ENCODE measurements around the gene ZFAND6.
A peak's percentile ranks its signal among the peaks of the same experiment; 100 is the strongest.
"Not testable (repeated sequence)": the region's sequence is repeated elsewhere in the genome, so short reads cannot be mapped to it uniquely, and the experiment has no call there.

ZFAND6 gene

DNA sequence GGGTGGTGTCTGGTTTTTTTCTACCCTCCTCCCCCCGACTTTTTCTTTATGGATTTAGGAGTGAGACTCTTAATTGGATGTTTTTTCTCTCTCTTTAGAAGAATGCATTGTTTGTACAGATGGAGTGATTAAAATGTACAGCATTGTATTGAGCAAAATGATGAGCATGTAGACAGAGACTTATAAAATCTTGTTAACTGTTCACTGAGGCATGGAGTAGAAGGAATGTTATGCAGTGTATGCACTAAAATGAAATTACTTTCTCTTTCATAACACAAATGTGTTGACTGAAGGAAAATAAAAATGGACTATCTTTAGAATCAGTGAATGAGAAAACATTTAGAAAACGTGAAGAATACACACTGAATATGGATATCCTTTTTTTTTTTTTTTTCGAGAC, 39.8 kb downstream of the ZFAND6 start:
- no peak for DNase-seq

DNA sequence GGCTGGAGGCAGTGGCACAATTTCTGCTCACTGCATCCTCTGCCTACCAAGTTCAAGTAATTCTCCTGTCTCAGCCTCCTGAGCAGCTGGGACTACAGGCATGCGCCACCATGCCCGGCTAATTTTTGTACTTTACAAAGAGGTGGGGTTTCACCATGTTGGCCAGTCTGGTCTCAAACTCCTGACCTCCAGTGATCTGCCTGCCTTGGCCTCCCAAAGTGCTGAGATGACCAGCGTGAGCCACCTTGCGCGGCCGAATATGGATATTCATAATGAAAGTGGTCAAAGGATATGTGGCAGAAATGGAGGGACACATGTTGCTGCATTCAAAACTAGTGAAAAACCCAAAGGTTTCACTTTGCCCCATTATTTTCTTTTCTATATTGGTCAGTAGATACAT, 40.2 kb downstream of the ZFAND6 start:
- not testable (repeated sequence) for DNase-seq

DNA sequence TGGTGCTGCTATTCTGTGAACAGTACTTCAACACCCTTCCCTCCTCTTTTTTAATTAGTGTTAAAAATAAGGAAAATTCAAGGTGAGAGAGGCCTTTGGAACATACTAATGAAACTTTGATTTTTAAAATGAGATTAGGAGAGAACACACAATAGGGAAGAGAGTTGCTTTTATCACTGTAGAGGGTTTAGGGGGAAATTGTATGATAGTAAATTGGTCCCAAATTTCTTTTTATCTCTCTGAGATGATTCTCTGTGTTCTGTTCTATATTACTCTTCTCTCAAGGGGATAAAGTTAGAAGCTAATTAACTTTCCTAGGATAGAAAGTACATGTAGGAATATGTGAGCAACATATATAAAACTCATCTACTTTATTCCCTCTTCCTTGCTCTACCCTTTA, 40.8 kb downstream of the ZFAND6 start:
- DNase-seq = no peak

DNA sequence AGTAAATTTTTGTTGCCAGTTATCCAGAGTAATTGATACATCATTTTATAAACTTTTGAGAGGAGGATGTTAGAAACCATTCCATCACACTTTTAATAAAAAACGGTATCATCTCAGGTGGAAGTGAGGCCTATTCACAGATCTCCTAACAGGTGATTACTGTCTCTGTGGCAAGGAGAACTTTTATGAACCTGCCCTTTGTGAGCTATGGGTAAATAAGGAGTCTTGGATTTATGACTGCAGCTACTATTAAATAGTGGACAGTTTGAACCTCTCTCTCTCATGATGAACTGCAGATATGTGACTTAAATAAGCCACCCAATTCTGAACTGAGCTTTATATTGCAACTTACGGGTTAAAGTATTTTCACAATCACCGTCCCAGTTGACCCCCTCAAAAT, 45.7 kb downstream of the ZFAND6 start:
- DNase-seq = no peak

DNA sequence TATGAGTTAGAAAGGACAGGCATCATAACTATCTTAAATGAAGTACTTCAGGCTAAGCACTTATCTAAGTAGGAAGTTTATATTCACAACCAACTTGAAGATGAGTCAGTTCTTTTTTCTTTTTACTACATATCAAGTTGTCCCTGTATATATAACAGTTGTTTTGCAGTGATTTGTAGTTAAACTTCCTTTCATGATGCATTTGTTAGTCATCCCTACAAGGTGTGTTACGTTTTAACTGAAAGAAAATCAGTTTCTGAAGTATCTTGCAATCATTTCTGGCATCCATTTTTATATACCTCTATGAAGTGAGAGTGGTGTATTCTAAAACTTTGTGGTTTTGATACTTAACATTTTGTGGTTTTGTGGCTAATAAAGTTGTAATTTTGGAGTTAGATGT, 46.1 kb downstream of the ZFAND6 start:
- DNase-seq = no peak

DNA sequence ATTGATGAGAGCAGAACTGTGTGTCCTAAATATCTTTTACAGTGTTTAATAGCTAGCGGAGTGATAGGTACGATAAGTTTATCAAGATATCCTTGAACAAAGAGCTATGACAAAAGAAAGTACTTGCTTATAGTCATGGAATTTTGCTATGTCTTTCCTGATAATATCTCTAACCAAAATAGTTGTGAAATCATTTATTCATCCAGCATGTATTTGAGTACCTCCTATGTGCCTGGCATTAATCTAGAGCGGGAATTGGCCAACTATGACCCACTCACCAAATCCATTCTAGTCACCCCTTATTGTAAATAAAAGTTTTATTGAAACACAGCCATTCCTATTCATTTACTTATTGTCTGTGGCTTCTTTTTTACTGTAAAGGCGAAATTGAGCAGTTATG, 46.6 kb downstream of the ZFAND6 start:
- no peak for DNase-seq

DNA sequence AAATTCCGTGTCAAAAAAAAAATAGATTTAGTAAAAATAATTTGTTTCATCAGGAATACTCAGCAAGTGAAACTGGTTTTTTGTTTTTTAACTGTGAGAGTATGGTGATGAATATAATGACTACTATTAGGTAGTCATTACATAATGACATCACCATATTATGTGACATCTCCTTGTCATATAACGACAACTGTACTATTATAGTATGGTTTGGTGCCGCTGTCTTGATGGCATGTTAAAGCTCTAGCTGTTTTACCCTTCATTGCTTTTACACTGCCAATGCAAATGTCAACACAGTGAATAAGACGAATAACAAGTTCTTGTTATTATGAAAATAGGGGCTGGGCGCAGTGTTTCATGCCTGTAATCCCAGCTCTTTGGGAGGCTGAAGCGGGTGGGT, 47.7 kb downstream of the ZFAND6 start:
- DNase-seq = peak in 1 of 2 experiments; percentile 10

DNA sequence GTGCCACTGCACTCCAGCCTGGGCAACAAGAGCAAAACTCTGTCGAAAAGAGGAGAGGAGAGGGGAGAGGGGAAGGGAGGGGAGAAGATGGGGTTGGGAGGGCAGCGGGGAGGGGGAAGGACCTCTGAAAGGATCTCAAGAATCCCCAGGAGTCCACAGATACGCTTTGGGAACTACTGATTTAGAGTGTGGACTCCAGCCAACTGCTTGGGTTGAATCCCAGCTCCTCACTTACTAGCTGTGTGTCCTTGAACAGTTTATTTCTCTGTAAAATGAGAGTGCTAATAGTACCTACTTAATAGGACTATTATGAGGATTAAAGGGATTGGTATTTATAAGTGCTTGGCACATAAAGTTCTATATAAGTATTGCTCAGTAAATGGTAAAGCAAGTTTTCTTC, 48.3 kb downstream of the ZFAND6 start:
- no peak for DNase-seq

DNA sequence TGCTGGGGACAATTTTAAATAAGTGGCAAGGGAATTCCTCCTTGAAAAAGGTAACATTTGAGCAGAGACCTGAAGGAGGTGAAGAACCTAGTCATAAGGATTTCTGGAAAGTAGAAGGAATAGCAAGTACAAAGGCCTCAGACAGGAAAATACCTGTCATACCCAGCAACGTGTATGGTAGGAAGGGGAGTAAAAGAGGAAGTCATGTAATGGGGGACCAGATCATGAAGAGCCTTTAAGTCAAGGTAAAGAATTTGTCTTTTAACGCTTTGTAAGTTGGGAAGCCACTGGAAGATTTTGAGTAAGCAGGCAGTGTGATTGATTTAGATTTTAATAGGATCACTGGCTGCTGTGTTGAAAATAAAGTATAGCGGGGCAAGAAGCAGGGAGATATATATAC, 49.9 kb downstream of the ZFAND6 start:
- no peak for DNase-seq

DNA sequence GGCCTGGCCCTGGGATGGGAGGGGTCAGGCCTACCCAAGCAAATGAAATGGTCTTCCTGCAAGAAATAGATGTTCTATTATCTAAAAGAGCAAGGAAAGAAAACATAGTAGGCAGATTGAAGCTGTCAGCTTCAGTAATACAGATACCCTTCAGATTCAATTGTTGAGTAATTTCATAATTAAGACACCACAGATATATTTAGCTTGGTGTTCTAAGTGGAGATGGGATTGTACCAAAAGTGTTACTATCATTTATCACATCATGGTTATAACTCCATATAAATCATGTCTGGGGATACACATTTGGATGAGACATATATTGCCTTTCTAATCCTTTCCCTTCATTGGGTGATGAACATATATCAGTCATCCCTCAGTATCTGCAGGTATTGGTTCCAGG, 51.4 kb downstream of the ZFAND6 start:
- DNase-seq = no peak

DNA sequence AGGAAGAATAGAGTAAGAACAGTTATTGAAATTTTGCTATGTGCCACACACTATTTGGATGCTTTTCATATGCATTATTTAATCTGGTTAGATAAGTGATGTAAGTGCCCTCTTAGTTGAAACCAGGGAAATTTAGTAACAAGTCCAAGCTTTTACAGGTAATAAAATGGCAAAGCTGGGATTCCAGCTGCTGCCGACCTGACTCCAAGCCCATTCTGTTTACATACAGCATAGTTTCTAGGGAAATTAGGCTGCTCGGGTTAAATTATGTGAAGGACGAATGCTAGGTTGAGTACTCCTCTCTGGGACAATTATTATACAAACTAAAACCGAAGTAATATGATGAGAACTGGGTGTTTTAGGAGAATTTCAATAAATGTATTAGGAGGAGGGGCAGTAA, 54.6 kb downstream of the ZFAND6 start:
- DNase-seq = peak; percentile 66 to 73

DNA sequence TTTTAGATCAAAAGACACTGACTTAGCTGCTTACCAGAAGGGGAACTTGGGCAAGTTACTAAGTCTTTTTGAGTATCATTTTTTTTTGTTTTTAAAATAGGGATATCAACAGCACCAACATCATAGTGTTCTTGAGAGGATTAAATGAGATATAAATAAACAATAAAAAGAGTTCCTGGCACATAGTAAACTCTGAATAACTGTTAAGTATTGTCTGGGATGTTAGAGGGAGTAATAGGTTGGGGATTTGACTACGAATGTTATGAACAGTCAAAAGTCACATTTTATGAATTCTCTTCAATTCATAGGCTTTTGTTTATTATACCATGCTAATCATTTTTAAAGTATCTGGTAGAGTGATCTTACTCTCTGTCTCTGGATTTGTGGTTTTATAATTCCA, 55.5 kb downstream of the ZFAND6 start:
- DNase-seq = no peak

DNA sequence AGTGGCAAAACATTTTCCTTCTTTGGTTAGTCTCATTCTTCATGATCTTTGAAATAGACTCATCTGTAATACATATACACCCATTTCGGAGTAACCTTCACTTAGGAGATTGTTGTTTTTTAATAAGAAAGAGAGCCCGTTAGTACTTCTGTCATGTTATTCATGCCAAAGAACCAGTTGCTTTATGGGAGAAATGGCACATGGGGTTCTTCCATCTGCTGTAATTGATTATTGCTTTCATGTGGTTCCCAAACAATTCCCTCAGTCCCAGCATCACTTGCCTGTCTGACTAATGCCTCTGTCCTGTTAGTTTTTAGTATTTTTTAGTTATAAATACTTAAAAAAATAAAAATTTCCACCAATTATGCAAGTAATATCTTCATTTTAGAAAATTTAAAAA, 59.5 kb downstream of the ZFAND6 start:
- DNase-seq = no peak

DNA sequence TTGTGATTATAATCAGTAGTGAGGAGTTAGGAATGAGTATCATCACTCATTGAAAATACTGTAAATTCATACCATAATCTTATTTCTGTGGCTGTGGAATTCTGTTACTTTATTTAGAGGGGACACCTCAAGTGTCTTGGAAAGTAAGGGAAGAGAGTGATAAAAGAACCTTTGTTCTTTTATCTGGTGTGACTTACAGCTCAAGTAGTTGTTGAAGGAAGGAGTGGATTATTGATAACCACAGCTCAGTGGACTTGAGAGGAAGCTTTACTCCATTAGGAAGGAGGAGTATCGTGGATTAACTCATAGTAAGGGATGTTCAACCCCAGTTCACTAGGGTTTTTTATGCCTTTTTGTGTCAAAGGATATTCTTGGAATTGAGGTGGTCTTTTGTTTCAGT, 61.2 kb downstream of the ZFAND6 start:
- no peak for DNase-seq

DNA sequence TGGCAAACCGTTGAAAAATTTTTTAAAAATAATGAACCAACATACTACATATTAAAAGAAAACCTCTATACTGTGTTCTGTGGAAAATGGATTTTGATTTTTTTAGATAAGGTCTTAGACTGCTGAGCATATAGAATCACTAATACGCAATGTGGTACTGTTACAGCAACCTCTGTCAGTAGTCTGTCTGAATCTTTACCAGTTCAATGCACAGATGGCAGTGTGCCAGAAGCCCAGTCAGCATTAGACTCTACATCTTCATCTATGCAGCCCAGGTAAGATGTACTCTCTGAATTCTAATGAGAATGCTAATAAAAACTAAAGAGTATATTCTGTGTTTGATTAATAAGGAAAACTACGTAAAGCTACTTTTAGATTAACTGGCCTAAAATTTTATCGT, 62.1 kb downstream of the ZFAND6 start:
- DNase-seq = no peak

DNA sequence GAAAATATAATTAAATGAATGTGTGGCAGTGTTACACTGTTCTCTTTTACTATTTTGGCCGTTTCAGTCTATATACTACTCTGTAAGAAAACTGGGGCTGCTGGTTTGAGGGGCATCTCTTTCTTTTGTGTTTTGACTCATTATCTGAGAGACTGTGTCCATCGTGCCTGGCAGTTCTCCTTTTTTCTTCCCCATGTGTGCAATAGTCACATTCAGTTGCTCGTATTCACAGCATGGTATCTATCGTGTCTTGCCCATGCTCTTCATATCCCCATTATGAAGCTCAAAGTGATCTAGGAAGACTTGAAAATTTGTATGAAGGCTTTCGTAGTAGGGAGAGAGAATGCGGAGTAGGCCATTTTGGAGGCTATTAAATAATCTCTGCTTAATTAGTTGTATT, 63.6 kb downstream of the ZFAND6 start:
- DNase-seq = no peak

DNA sequence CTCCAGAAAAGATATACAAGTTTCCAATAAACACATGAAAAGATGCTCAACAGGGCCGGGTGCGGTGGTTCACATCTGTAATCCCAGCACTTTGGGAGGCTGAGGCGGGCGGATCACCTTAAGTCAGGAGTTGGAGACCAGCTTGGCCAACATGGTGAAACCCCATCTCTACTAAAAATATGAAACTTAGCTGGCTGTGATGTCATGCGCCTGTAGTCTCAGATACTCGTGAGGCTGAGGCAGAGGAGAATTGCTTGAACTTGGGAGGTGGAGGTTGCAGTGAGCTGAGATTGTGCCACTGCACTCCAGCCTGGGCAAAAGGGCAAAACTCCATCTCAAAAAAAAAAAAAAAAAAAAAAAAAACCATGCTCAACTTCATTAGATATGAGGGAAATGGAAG, 67.8 kb downstream of the ZFAND6 start:
- not testable (repeated sequence) for DNase-seq

DNA sequence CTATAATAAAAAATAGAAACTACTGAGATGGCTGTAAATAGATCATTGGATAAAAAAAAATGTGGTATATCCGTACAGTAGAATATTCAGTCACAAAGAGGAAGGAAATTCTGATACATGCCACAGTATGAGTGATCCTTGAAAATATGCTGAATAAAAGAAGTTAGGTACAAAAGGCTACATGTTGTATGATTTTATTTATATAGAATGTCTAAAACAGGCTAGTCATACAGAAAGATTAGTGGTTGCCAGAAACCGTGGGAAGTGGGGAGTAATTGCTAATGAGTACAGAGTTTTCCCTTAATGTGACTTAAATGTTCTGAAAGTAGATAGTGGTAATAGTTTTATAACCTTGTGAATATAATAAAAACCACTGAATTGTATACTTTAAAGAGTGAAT, 68.4 kb downstream of the ZFAND6 start:
- DNase-seq = no peak

DNA sequence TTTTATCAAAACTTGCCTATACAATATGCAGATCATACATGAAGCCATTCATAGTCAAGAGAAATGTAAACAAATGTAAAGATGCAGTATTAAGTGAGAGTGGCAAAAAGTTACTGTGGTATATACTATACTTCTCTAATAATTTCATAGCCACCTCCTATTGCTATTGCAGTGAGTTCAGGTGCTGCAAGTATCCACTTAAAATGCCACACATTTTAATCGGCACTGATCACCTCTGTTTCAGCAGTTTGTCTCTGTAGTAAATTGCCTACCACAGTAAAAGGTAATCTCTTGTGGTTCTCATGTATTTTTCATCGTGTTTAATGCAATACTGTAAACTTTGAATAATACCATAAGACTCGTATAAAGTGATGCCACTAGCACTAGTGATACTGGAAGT, 72.9 kb downstream of the ZFAND6 start:
- no peak for DNase-seq

DNA sequence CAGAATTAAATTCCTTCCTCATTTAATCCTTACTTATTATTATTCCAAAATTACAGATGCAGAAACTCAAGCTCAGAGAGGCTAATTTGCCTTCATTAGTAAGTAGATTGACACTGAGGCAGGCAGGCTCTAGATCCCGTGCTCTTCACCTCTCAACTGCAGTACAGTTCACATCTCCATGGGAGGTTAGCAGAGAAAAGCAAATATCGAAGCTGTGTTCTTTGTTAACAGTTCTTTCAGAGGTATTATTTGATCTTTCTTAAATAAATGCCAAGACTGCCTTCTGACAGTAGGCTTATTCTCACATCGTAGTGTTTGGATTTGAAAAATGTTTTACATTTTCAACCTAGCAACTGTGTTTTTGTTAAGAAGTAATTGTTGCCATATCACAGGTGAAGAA, 77.4 kb downstream of the ZFAND6 start:
- DNase-seq = no peak

DNA sequence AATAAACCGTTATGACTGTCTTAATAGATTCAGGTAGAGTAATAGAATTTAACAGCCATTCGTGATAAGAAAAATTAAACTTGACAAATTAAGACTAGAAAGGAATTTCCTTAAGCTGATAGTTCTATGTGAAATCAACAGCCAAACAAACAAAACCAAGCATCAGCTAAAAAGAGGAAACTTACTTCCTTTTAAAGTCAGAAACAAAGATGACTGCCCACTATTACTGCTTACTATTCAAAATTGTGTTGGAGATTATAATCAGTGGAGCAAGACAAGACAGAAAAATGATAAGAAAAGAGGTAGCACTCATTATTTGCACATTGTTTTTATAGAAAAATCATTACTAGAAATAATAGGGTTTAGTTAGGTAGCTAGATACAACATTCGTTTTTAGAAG, 79.5 kb downstream of the ZFAND6 start:
- DNase-seq = no peak

DNA sequence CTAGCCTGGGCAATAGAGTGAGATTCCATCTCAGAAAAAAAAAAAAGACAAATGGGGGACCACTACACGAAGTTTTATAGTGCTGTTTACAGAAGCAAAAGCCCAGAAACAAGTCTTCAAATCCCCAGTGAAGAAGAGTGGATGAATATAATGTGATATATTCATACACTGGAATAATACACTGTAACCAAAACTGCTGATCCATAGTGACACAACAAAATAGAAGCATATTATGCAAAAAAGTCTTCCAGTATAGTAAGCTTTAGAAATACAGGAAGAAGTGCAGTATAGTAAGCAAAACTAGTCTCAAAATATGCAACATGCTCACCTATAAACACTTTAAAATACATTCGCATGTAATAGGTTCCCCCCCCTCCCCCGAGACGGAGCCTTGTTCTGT, 81.4 kb downstream of the ZFAND6 start:
- DNase-seq = no peak

DNA sequence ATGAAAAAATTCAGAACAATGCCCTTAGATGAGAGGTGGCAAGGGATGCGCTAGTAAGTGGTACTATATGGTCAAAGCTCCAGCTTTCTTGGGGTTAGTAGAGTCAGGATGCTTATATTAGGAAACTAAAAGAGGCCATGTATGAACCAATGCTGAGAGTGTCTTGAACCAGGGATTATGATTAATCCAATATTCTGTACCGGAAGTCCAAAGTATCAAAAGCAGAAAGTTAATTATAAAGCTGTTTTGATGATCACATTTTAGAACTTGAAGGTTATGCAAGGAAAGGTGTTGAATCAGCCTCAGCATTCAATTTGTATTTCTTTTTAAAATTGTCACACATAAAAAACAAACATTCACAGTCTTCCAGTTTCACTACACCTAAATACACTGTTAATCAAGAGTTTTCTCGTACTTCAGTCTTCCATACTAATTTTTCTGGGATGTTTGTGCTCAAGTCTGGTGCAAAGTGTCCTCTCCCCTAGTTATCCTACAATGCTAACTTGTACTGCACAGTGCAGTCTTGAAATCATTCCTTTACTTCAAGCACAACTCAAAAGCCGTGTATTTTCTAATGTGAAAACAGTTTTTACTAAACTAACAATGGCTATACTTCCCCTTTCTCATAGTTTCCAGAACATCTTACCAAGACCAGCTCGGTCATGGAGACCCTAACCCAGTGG, 82.6 kb downstream of the ZFAND6 start:
- DNase-seq = no peak

DNA sequence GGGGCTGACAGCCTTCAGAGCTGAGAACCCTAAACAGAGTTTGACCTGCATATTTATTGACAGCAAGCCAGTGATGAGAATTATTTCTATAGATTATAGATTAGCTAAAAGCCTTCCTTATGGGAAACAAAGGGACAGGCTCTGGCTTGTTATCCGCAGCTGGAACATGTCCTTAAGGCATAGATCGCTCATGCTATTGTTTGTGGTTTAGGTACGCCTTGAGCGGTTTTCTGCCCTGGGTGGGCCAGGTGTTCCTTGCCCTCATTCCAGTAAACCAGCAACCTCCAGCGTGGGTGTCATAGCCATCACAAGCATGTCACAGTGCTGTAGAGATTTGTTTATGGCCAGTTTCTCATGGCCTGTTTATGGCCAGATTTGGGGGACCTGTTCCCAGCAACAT, 83.2 kb downstream of the ZFAND6 start:
- no peak for DNase-seq

DNA sequence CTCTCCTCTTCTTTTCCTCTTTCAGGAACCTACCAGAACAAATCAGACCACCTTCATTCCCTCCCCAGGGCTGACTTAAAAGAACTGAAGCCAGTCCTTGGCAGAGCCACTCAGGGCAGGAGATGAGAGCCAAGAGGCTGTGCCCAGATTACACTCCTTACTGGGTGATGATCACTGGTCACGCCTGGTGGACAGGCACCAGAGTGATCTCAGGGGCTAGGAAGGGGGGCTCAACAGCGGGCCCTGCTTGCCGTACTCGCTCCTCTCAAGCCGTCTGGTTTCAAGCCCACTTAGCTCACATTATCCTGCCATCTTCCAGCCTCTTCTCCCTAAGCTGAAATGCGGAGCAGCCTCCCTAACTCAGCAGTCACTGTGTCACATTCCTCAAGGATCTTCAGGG, 91.7 kb downstream of the ZFAND6 start:
- no peak for DNase-seq

DNA sequence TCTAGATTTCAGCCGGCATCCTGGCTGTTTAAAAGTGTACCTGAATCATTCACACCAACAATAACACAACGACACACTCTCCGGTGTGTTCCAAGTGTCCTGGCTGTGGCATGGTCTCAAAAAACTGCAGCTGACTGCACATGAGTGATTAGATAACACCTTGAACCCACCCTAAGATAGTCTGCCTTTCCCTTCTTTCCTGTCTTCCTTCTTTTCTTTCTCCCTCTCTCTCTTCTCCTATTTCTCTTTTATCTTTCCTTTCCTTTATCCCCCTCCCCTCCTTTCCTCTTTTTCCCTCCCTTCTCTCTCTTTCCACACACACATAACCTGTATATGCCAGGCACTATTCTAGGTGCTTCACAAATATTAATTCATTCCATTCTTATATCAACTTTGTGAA, 92.1 kb downstream of the ZFAND6 start:
- DNase-seq = no peak

Data from NCI-H526 (cell line).